SW480 (cell line): ENCODE results near the gene SNAI1.
"Not testable (repeated sequence)": the region's sequence is repeated elsewhere in the genome, so short reads cannot be mapped to it uniquely, and the experiment has no call there.

Source experiments
- DNase-seq: peaks from one replicate; pipeline ENCODE4 v3.0.0-alpha.2; 2016; ENCODE audit warnings: low spot score

The SNAI1 gene

GRCh38 chr20:49982346-49983122 lies at the start of gene SNAI1:
SNAI1 (plus strand) TSS chr20:49982980; CDS start chr20:49983060, 80 bp downstream.
- peak; percentile 95 for DNase-seq

- no peak for DNase-seq
These were observed 47.0 kb upstream of the SNAI1 start for GRCh38 chr20:49935746-49936152.

- peak; percentile 92 for DNase-seq
These were observed 46.4 kb upstream of the SNAI1 start, which contains the start of gene RNF114 for GRCh38 chr20:49936153-49937026. RNF114 (plus strand) TSS chr20:49936397; CDS start chr20:49936413, 16 bp downstream.

GRCh38 chr20:49937027-49937929 lies 45.5 kb upstream of the SNAI1 start:
- no peak for DNase-seq

GRCh38 chr20:49938173-49939163 lies 44.3 kb upstream of the SNAI1 start:
- DNase-seq = no peak

- no peak for DNase-seq
These were observed 41.3 kb upstream of the SNAI1 start for GRCh38 chr20:49941456-49941855.

GRCh38 chr20:49942303-49942702 lies 40.5 kb upstream of the SNAI1 start:
- no peak for DNase-seq

- DNase-seq = no peak
These were observed 39.8 kb upstream of the SNAI1 start for GRCh38 chr20:49942942-49943341.

GRCh38 chr20:49945306-49945700 lies 37.5 kb upstream of the SNAI1 start:
- no peak for DNase-seq

GRCh38 chr20:49945701-49946477 lies 36.9 kb upstream of the SNAI1 start:
- no peak for DNase-seq

- no peak for DNase-seq
These were observed 34.6 kb upstream of the SNAI1 start for GRCh38 chr20:49948178-49948577.

- DNase-seq = no peak
These were observed 33.8 kb upstream of the SNAI1 start for GRCh38 chr20:49948809-49949507.

GRCh38 chr20:49951151-49951550 lies 31.6 kb upstream of the SNAI1 start:
- no peak for DNase-seq

- no peak for DNase-seq
These were observed 27.6 kb upstream of the SNAI1 start for GRCh38 chr20:49955167-49955566.

GRCh38 chr20:49955830-49956396 lies 26.9 kb upstream of the SNAI1 start:
- DNase-seq = not testable (repeated sequence)

GRCh38 chr20:49956689-49957088 lies 26.1 kb upstream of the SNAI1 start:
- DNase-seq = no peak

- not testable (repeated sequence) for DNase-seq
These were observed 25.5 kb upstream of the SNAI1 start for GRCh38 chr20:49957089-49957938.

- no peak for DNase-seq
These were observed 21.4 kb upstream of the SNAI1 start for GRCh38 chr20:49961413-49961812.
